ENCODE results near the gene PIK3CA.

PIK3CA gene

GRCh38 chr3:179151474-179151873 is 3.3 kb downstream of the PIK3CA start:
- ChIA-PET CTCF (interaction anchor here (1.1 to 1.9 kb wide), 3 partner anchors 8 to 136 kb away, joined by 3 to 5 read pairs (median 4); no protein-coding TSS in a partner anchor), POLR2A (interaction anchor here (0.8 kb wide), 1 partner anchor 77 kb away, joined by 4 read pairs; no protein-coding TSS in a partner anchor)
- no peak for DNase-seq (ENCODE audit: extremely low spot score)
- no peak for TF ChIP-seq CTCF (IDR thresholded peaks at IDR 0.05; ENCODE audit: control extremely low read depth, extremely low read depth, low read depth, missing control alignments)

GRCh38 chr3:179156170-179156569 is 8.0 kb downstream of the PIK3CA start:
- no peak for DNase-seq (ENCODE audit: extremely low spot score)
- POLR2A ChIA-PET: no interaction called here
- no peak for TF ChIP-seq CTCF (IDR thresholded peaks at IDR 0.05; ENCODE audit: control extremely low read depth, extremely low read depth, low read depth, missing control alignments)
- CTCF ChIA-PET: interaction anchor here (1.1 kb wide), 1 partner anchor 28 kb away, joined by 3 read pairs; no protein-coding TSS in a partner anchor

- ChIA-PET POLR2A (no interaction called here), CTCF (interaction anchor here (1.1 kb wide), 1 partner anchor 27 kb away, joined by 3 read pairs; no protein-coding TSS in a partner anchor)
- no peak for TF ChIP-seq CTCF (IDR thresholded peaks at IDR 0.05; ENCODE audit: control extremely low read depth, extremely low read depth, low read depth, missing control alignments)
- no peak for DNase-seq (ENCODE audit: extremely low spot score)
Observed at GRCh38 chr3:179156775-179157174, 8.6 kb downstream of the PIK3CA start.

- TF ChIP-seq CTCF (IDR thresholded peaks at IDR 0.05; ENCODE audit: control extremely low read depth, extremely low read depth, low read depth, missing control alignments): no peak
- ChIA-PET CTCF (interaction anchor here (1.0 to 1.8 kb wide), 4 partner anchors 8 to 75 kb away, joined by 3 to 4 read pairs (median 3); no protein-coding TSS in a partner anchor), POLR2A (no interaction called here)
- no peak for DNase-seq (ENCODE audit: extremely low spot score)
Observed at GRCh38 chr3:179158336-179159039, 10.3 kb downstream of the PIK3CA start.

DNA sequence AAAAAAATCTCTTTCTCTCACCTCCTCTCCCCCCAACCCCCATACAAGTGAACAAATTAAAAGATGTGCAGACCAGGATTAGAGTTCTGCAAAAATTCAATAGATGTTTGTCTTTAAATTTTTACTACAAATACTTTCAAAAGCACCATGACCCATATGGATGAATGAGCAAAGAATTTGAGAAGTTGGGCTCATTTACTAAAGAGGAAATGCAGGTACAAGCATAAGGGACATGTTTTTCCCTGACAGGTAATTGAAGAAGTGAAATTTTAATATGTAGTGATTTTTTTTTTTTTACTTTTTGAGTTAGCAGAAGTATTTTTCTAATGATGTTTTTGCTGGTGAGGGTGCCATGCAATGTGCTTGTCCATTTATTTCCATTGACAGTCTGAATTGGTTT is 15.3 kb downstream of the PIK3CA start:
- no peak for TF ChIP-seq CTCF (IDR thresholded peaks at IDR 0.05; ENCODE audit: control extremely low read depth, extremely low read depth, low read depth, missing control alignments)
- ChIA-PET CTCF (interaction anchor here (1.1 kb wide), 1 partner anchor 16 kb away, joined by 3 read pairs; no protein-coding TSS in a partner anchor), POLR2A (no interaction called here)
- DNase-seq (ENCODE audit: extremely low spot score): no peak

GRCh38 chr3:179164857-179165256 is 16.7 kb downstream of the PIK3CA start:
- CTCF ChIA-PET: interaction anchor here (1.4 kb wide), 1 partner anchor 17 kb away, joined by 3 read pairs; no protein-coding TSS in a partner anchor
- POLR2A ChIA-PET: no interaction called here
- TF ChIP-seq CTCF (IDR thresholded peaks at IDR 0.05; ENCODE audit: control extremely low read depth, extremely low read depth, low read depth, missing control alignments): no peak
- DNase-seq (ENCODE audit: extremely low spot score): no peak

Measured in GM10248 (cell line).